Activated CD8-positive, alpha-beta memory T cell treated with anti-CD3 and anti-CD28 coated beads, Interleukin-2, amount 50 U/mL, for 48 hours (primary cell): ENCODE results near the gene SHQ1.

Experiments
- DNase-seq: peaks from one replicate; pipeline ENCODE4 v3.0.0-alpha.2; 2020

Gene SHQ1

DNA sequence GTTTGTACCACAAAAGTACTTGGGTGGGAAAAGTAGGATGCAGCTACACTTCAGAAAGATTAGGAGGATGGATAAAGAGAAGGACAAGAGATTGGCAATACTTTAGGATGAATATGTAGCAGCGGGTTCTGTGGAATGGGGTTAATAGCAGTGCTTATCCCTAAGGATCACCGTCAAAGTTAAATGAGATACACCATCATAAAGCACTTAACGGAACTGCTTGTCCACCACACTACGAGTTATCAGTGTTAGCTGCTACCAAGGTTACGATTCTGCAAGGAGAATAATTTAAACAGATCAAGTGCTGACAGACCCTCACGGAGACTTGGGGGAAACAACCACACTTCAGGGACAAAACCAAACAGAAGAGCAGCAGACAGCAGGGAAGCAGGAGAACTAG is 963 bp downstream of the SHQ1 start:
- DNase-seq: no peak

DNA sequence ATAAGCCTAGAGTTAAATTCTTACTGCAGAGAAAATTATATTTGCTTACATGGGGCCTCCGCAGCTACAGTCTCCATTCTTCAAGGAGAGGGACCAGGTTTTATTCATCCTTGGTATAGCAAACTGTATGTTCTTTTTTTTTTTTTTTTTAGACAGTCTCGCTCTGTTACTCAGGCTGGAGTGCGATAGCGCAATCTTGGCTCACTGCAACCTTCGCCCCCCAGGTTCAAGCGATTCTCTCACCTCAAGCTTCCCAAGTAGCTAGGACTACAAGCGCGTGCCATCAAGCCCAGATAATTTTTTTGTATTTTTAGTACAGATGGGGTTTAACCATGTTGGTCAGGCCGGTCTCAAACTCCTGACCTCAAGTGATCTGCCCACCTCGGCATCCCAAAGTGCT is 2.1 kb downstream of the SHQ1 start:
- DNase-seq: no peak

DNA sequence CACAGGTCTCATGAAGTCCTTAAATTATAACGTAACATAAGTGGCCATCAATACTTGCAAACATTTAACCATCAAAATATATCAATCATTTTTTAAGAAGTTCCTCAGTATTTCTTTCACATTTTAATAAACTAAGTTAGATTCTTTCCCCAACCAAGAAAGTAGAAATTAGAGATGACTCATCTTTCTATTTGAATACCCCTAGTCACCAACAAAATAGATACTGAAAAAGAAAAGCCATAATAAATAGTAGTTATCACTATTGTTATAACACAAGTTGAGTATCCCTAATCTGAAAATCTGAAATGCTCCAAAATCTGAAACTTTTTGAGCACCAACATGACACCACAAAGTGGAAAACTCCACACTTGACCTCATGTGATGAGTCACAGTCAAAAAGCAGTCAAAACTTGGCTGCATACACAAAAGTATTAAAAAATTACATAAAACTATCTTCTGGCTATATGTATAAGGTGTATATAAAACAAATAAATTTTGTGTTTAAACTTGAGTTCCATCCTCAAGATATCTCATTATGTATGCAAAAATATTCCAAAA is 3.7 kb downstream of the SHQ1 start:
- no peak for DNase-seq

DNA sequence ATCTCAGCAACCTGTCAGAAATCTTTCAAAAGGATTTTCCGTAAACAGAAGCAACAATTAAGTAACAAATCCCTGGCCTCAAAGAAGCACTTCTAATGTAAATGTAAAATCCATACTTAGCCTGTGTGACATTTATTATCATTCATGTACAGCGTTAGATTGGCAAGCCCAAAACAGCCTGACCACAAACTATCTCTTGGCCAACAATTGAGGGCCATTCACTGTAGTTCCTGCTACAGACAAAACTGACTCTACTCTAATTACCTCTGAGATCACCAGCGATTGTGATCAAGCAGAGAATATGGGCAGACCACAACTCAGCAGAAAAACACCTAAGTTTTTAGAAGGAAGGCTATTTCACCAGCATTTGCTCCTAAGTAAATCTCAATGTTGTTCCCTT is 9.2 kb downstream of the SHQ1 start:
- DNase-seq: no peak

DNA sequence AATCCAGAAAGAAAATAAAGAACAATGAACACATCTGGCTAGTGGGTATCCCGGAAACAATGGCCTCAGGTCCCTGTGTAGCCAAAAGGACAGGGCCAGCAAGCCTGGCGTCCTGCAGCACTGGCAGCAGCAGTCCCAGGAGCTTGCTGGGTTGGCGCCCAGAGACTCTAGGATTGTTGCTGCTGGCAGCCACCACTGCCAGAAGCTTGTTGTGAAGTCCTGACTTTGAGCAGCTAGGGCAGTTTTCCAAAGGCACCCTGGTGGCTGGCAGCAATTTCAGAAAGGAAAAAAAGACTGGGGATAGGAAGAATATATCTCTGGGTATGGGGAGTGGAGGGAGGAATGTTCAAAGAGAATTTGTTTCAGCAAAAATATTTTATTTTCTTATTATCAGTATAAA is 11.3 kb downstream of the SHQ1 start:
- DNase-seq: no peak

DNA sequence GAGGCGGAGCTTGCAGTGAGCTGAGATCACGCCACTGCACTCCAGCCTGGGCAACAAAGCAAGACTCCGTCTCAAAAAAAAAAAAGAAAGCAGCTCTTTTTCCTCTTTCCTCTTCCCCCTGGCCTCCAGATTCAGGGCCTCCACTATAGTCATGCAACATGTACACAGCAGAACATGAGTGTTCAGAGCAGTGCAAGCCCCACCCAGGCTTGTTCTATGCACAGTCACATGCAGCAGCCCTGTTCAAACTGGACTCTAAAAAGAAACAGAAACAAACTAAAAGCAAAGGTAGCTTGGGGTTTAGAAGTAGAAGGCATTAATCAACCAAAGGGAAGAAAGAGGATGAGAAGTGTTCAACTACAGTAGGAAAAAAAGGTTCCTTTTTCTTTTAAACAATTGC is 11.8 kb downstream of the SHQ1 start:
- no peak for DNase-seq

DNA sequence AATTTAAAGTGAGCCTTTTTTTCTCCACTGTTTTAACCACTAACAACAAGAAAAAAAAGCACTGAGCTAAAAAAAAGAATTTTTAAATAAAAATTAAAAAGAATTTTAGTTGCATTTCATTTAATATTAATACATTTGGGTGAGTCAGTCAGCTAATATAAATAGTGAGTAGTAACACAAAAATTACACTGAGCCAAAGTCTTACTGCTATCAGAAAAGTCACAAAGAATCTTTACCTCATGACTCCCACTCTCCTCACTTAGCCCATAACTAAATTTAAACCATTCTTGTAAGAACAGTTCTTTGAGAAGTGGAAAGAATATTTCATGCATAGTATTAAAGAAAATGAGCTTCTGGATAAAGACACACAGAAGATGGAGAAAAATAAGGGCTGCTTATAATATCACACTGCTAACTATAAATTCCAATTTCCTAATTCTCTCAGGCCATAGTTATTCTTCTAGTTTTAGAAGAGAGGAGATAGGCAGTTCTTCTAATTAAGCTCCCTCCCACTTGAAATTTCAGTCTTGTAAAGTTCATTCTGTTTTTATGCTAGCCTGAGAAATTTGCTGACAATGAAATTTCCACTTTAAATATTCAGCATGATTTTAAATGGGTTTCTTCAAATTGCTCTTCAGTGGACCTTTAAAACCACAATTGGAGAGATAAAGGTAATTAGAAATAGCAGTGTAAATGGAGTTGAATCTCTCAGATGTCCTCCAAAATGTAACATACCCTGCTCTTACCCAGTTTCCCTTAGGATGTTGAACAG is 17.6 kb downstream of the SHQ1 start:
- no peak for DNase-seq

DNA sequence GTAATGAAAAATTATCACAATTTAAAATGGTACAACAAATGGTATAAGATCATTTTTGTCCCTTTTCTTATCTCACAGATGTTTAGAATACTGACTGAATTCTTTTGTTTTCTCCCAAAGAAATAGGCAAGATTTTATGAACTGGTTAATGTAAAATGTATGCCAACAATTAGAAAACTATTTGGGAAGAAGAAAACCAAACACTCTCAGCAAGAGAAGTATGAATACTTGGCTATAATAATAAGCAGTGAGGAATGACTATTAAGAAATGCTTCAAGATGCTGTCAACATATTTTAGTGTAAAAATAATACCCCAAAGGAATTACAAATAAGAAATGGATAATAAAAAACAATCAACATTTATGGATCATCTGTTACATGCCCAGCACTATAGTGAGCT is 18.5 kb downstream of the SHQ1 start:
- no peak for DNase-seq

DNA sequence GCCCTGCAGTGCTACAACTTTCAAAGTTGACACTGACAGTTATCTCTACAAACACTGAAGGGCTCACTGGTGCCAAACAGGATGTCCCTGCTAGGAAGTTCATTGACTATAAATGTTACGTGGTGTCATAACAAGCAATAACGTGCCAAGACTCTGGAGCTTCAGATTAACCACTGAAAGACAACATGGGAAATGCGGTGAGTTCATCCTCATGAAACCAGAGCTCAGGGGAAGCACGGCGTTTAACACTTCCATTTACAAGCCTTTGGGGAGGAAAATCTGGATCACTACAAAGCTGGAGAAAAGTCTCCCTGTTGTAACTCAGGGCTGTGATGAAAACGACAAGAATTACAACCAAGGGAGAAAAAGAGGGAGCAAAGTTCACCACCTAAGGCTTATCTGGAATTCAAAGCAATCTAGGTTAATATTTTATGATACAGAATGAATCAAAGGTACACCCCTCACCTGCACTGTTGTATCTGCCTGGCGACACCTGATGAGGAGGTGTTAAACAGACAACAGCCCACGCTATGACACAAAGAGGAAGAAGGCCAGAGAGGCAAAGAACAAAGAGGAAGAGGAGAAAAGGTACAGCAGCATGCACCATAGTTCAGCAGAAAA is 27.0 kb downstream of the SHQ1 start:
- DNase-seq: no peak

DNA sequence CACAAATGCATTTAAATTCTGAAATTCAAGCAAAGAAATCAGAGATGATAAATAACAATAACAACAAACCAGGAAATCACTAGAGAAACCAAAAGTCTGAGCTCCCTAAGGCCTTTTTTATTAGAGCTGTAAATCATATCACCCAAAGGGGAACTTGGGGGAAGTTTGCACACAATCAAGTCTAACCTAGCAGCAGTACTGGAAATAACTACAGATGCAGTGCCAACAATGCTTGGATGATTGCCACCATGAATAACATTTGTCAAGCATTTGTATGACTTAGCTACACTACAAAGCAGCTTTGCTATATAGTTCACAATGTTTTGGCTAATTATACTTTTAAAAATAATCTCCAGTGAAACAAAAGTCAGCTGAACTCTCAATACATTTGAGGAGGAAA is 27.8 kb downstream of the SHQ1 start:
- no peak for DNase-seq

DNA sequence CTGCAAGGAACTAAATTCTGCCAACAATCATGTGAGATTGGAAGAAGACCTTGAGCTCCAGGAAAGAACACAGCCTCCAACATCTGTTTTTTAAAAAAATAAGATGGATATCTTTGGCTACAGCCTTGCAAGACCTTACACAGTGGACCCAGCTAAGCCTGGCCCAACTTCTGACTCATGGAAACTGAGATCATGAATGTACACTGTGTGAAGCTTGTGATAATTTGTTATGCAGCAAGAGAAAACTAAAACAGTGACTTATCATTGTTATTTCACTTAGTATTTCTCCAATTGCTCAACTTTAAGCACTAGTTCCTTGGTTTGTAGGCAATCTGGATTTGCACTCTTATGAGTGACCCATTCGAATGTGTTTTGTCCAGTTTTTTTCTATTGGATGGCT is 29.3 kb downstream of the SHQ1 start:
- no peak for DNase-seq

DNA sequence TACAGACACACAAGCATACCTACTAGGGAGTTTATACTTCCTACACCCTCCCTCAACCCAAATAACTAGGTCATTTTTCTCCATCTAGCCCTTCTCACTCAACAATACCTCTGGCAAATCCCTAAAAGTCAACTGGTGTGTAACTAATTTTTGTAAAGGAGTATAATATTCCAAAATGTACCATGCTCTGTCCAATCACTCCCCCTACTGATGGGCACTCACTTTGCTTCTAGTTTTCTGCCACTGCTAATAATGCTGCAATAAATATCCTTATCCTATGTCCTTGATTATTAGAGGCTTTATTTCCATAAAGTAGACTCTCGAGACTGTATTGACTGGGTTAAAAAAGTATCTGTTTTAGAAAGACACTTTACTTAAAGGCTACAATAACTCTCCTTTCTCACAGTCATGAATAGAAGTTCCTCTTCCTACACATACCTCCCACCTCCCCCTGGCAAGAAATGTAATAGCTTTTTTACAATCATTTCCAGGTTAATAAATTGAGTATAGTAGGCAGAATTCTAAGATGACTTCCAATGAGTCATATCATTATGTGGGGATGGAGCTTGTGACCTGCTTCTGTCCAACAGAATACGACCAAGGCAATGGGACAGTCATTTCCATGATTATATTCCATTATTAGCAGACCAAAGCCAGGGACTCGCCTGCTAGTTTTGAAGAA is 30.0 kb downstream of the SHQ1 start:
- no peak for DNase-seq

DNA sequence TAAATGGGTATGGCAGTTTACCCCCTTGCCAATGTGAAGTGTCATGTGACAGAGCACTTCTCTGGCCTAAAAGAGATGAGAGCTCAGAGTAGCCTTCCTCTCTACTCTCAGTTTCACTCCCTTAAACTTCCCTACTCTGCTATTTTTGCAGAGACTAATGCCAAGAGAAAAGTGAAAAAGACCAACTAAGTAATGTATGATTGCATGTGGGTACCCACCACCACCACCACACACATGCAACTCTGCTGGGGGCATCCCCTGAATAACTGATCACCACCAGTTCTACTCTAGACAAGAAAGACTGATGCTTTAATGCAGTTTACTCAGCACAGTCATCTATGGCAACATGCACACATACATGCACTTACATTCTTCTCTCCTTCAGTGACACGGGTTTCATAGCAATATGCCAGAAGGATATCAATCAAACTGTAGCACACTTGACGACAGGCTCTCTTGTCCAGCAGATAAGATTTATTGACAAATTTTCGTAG is 31.3 kb downstream of the SHQ1 start:
- no peak for DNase-seq

DNA sequence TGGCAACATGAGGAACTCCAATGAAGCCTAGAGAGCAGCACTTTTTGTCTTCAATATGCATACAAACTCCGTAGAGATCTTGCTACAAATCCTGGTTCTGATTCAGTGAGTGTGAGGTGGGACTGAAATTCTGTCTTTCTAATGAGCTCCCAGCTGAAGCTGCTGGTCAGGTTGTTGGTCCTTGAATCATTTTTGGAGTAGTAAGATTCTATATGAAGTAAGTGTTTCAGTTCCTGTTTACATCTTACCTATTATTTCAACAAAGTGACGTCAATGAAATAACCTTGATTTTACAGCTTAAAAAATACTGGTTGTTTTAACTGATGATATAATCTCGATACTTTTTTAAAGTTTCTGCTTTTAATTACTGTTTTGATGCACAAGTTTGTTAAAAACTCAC is 33.9 kb downstream of the SHQ1 start:
- DNase-seq: no peak

DNA sequence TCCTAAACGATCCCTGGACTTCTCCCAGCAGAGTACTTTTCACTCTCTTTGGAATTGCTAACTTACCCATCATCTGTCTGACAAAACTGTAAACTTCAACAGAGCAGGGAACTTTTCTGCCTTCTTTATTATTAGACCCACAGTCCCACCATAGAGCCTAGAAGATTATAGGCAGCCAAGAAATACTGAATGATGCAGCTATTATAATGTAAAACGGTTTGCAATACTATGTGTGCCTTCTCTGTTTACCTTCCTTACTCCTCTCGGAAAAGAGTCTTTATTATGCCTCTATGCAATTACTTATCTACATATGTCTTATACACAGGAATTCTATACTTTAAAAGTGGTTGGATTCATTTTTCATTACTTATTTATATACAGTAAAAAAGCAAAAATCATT is 36.0 kb downstream of the SHQ1 start:
- DNase-seq: no peak

DNA sequence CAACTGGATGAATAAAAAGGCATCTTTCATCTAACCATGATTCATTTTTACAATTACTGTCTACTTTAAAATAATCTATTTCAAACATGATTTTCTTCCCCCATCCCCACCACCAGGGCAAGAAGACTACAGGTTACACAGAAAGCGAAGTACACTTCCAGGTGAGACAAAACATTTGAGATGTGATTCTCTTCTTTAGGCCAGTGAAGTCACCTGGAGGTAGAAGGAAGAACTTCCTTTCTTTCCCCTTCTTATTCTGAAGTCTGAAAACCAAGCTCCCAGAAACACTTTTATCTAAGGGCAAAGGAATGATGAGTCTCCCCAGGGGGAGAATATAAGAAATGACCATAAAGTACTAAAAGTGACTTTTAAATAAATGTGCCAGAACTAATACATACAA is 36.7 kb downstream of the SHQ1 start:
- no peak for DNase-seq

DNA sequence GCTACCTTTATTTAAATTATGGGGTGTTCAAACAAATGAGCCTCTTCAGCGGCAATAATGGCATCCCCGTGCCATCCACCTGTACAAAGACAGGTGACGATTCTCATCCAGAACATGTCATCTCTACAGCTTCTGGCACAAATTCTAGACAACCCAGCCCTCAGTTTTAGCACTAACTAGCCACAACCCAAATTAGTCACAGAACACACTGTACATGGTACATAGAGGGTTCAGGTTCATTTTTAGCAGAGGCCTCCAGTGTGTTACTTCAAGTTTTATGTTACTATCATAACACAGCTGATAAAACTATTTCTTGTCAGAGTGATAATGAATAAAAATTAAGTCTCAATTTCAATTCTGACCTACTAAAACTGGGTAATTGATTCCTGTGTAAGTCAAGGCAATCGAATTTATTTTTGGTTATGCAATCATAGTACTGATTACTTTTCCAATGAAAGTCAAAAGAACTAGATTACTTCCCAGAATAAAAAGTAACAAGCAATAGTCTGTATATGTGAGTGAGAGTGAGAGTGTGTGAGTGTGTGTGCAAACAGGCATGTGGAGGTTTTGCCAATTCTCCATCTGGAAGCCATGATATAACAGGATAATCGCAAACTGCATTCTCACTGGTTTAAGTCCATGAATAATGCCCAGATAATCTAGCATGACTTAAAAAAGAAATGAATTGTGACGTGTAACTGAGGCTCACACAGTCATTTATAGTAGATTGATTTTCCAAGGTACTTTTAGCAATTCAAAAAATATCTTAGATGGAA is 37.4 kb downstream of the SHQ1 start:
- no peak for DNase-seq

DNA sequence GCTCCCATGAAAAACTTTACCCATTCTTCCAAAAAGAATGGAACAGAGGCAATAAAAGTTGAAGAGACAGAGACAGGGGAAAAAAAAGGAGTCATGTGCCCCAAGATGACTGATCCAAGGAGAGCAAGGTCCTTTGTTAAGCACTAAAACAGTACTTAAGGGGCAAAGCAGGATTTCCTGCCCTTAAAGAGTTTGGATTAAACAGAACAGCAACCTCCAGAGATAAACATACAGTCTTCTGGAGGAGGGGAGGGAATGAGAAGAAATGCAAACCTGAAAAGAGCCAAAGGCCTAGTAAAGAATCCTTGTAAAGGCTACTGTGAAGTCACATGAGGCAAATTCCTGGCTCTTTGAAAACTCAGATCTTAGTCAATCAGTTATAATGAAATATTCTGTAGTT is 38.2 kb downstream of the SHQ1 start:
- no peak for DNase-seq

DNA sequence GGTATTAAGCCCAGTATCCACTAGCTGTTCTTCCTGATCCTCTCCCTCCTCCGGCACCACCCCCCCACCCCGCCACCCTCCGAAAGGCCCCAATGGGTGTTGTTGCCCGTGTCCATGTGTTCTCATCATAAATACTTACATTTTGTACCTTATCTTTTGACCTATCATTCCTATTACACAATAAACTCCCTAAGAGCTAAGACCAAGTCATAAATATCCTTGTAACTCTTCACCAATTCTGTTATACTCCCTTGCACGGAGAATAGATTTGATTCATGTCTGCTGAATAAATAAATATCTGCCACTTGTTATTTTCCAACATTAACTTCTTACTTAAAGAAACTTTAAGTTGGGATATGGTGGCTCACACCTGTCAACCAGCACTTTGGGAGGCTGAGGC is 43.9 kb downstream of the SHQ1 start:
- DNase-seq: no peak

DNA sequence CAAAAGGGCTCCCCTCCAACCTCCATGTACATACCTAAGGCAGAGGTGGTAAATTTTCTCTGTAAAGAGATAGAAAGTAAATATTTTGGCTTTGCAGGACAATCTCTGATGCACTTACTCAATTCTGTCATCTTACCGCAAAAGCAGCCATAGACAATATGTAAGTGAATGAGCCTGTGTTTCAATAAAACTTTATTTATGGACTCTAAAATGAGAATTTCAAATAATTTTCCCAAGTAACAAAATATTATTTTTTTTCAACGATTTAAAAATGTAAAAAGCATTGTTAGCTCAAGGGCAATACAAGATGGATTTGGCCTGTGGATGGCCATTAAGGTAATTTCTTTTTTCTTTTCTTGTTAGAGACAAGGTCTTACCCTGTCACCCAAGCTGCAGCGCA is 44.7 kb downstream of the SHQ1 start:
- DNase-seq: no peak

DNA sequence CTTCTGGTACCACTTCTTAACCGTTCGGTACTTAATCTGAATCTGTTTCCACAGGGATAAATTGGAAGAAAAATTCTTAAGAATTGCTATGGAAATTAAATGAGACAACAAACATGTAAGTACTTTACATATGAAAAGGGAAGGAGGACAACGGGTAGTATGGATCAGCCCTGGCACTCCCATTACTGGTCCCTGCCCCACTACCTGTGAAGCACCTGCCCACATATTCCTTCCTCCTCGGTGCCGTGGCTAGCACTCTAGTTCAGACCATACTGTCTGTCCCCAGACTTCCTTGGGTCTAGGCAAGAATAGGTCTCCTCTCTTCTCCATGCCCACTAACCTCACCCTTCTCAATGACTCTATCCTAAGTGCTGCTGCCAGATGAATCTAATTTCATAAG is 46.2 kb downstream of the SHQ1 start:
- DNase-seq: no peak

DNA sequence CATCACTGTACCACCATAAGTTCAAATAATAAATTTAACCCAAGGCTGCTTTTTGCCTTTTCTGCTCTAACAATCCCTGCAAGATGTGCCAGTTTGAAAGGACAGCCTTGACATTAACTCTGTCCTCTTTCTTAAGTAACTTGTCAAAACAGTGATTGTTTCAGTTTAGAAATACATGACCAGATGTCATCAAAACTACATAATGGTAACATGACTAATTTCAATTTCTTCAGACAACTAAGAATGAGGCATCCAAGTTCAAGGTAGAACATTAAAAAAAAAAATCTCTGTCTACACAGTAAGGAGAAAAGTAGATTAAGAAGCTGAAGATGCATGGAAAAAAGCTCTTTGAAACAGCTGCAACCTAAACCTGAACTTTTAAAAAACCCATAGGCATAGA is 47.4 kb downstream of the SHQ1 start:
- no peak for DNase-seq

DNA sequence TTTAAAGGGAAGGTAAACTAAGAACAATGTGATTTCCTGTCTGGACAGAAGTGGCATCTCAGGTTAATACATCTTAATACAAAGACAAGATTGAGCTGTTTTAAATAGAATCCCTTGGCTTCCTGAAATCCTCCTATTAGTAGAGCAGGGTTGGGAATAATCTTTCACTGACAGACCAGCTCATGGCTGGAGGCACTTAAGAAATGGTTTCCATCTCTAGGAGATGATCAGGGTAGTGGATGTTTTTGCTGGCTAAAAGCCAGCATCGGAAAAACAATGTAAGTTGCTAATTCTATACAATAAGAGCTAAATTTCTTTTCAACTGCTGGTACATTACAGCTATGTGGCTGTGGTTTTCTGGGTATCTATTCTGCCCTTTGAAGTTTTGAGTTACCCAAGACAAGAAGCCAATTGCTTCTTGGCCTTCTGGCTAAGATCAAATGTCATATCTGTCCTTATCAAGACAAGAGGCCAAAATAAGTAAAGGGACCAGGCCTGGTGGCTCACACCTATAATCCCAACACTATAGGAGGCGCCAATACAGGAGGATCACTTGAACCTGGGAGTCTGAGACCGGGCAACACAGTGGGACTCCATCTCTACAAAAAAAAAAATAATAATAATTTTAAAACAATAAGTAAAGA is 49.6 kb downstream of the SHQ1 start:
- DNase-seq: no peak
